ENCODE data around the gene SSRP1. TPM values are rescaled to one million over a fixed set of nuclear protein-coding genes. Genes with fewer than 3 reads are reported as not detected.

The SSRP1 gene
- total RNA-seq, 1 experiment from 2014 or later, result 158 TPM

DNA sequence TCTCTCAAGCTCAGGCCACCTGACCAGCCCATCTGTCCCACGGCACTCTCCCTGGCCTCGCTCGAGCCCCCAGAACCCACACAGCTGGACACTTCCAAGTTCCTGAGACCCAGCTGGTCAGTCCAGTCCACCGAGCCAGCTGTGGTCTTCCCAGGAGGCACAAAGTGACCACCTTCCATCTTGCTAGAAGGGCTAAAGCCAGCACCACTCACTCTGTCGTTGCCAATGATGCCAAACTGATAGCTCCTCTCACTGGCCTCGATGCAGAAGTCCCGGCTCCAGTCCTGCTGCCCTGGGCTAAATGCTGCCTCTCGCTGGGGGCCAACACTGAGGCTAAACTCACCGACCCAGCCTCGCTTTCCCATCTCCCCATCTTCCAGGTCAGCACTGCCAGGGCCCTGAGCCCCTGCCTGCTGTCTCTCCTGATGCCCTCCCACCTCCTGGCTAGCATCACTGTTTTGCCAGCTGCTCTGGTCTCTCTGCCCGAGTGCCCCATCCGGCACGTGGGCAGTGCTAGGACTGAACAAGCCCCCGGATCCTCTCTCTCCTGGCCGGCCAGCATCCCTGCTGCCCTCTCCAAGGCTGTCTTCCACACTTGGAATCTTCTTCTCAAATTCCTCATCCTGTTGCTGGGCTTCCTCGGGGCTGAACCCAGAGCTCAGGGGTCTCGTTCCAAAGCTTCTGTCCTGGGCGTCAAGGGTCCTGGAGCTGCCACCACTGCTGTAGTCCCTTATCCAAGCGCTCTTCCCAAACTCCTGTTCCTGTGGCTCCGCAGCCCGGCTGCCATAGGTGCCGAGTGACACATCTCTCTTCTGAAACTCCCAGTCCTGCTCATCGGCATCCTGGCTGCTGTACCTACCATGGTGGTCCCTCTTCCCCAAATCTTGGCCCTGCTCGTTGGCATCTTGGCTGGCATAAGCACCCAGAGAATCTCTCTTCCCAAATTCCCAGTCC, 26.3 kb downstream of the SSRP1 start:
- no peaks in the 10 kb centered on the region for H3K27me3 ChIP-seq (ENCODE audit: control insufficient read depth, insufficient read depth, low read length)
- H3K4me3 ChIP-seq (ENCODE audit: insufficient read depth, low read depth, low read length), result no peak overlapping the region
- no peak for DNase-seq
- H3K36me3 ChIP-seq (replicated peaks; ENCODE audit: control insufficient read depth, insufficient read depth, low read length), result peaks cover 35% of the 10 kb centered on the region

DNA sequence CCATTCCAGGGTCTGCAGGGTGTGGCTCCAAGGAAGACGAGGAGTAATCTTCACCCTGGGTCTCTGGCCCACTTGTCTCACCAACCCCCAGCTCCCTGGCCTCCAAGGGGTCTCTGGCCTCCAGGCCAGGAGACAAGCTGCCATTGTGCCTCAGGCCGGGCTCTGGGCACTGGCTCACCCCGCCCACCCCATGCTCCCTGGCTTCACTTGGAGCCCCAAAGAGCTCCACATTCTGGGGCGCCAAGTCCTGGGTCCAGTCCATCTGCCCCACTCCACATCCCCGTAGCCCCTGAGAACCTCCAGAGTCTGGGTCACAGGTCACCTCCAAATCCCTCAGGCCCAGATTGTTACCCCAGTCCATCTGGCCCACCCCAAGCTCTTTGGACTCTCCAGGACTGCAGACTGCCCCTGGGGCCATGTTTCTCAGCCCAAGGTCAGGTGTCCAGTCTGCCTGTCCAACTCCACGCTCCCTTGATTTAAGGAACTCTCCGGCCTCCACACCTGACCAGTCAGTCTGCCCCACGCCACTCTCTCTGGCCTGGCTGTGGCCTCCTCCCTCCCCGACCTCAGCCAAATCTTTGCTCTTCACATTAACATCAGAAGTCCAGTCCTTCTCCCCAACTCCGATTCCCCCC, 27.1 kb downstream of the SSRP1 start:
- no peak for DNase-seq
- H3K27me3 ChIP-seq (ENCODE audit: control insufficient read depth, insufficient read depth, low read length), result no peaks in the 10 kb centered on the region
- H3K4me3 ChIP-seq (ENCODE audit: insufficient read depth, low read depth, low read length), result no peak overlapping the region
- peaks cover 31% of the 10 kb centered on the region for H3K36me3 ChIP-seq (replicated peaks; ENCODE audit: control insufficient read depth, insufficient read depth, low read length)

DNA sequence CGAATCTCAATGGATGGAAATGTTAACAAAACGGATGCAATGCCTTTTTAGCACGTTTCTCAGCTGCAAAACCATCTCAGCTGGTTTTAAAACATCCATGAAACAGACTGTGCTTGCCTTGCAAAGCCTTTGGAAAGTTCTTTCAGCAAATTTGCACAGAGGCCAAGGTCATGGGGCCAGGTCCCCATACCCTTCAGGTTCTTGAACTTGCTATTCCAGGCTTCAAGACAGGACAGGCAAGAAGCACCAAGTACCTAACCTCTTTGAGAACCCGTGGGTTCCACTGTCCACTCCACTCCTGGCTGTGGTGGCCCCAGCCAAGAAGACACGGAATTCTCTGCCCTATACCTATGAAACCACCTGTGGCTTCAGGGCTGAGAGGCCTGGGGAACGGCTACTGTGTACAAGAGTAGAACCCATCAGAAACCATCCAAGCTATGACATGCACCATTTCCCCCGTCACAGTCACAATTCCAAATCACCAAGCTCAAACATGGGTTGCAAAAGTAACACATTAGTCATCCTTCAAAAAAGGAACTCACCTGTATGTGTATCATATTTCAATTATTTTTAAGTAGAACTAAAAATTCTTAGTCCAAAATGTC, 27.9 kb downstream of the SSRP1 start:
- H3K36me3 ChIP-seq (replicated peaks; ENCODE audit: control insufficient read depth, insufficient read depth, low read length), result peaks cover 32% of the 10 kb centered on the region
- DNase-seq, result no peak

DNA sequence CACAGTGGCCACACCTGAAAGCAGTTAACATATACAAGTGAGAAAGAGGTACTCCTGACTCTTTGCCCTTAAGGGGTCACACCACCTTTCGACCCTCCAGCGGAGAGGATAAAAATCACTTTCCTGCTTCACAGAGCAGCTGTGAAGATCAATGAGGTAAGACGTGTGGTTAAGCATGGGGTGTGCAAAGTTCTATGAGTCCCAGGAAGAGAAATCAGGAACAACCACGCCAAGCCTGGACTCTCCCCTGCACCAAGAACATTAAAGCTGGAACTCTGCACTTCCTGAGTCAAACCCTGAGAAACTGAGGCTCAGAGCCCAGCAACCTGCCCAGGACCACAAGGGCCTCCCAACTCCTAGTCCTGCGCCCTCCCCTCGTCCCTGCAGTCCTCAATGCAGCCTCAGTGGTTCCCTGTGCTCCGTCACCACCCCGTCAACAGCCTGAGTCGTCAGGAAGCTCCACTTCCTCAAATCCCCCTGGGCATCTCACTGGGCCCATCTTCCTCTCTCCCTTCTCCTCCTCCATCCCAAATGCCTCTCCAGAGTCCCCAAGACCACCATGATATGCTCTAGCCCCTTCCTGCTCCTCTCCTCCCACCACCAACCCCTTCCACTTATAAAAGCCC, 28.6 kb downstream of the SSRP1 start:
- no peaks in the 10 kb centered on the region for H3K27me3 ChIP-seq (ENCODE audit: control insufficient read depth, insufficient read depth, low read length)
- no peak overlapping the region for H3K4me3 ChIP-seq (ENCODE audit: insufficient read depth, low read depth, low read length)
- peaks cover 27% of the 10 kb centered on the region for H3K36me3 ChIP-seq (replicated peaks; ENCODE audit: control insufficient read depth, insufficient read depth, low read length)
- peak; percentile 34 for DNase-seq

More for the DNA sequence above, 27.9 kb downstream of the SSRP1 start:
- no peak overlapping the region for H3K4me3 ChIP-seq (ENCODE audit: insufficient read depth, low read depth, low read length)
- H3K27me3 ChIP-seq (ENCODE audit: control insufficient read depth, insufficient read depth, low read length), result no peaks in the 10 kb centered on the region

DNA sequence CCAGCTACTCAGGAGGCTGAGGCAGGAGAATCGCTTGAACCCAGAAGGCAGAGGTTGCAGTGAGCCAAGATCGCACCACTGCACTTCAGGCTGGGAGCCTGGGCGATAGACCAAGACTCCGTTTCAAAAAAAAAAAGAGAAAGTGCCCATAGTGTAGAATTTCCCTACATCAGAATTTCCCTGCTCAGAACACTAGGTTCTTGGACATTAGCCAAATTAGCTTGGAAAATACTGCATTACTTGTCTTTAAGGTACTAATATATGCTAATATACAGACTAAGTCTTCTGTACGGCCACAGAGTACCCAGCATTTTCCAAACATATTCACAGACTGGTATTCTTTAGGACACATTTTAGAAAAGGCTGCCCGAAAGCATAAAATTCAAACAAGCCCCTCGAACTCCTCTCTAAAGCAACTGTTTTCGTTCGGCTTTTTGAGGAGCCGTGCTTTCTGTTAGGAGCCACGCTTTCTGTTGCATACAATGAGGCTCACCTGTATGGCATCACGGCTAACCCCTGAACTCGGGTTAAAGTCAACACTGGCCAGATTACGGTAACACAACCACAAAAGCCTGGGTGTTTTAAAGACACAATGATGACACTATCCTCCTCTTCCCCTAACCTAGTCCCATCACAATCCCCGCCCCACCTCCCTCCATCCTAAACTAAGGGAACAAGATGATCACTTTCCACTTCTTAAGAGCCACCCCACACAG, 29.4 kb downstream of the SSRP1 start:
- peak; percentile 31 for DNase-seq
- H3K27me3 ChIP-seq (ENCODE audit: control insufficient read depth, insufficient read depth, low read length), result no peaks in the 10 kb centered on the region
- no peak overlapping the region for H3K4me3 ChIP-seq (ENCODE audit: insufficient read depth, low read depth, low read length)
- peaks cover 32% of the 10 kb centered on the region for H3K36me3 ChIP-seq (replicated peaks; ENCODE audit: control insufficient read depth, insufficient read depth, low read length)

DNA sequence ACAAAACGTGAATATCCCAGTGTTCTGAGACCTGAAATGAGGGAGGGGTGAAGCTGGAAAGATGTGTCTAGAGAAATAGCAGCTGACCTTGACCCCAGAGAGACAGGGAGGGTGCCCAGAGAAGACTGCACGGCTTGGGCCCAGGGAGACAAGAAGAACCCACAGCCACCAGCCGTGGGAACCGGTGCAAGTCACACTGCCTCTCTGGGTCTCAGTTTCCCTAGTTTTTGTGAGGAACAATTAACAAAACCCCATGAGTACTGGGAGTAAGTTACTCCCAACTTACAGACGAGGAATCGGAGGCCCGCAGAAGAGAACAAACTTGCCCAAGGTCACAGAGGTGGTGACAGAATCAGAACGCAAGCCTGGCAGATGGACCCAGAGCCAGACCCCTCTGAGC, 30.2 kb downstream of the SSRP1 start:
- Histone ChIP-seq H3K36me3 (replicated peaks; ENCODE audit: control insufficient read depth, insufficient read depth, low read length) (peaks cover 40% of the 10 kb centered on the region), H3K4me3 (ENCODE audit: insufficient read depth, low read depth, low read length) (no peak overlapping the region), H3K27me3 (ENCODE audit: control insufficient read depth, insufficient read depth, low read length) (no peaks in the 10 kb centered on the region)
- peak; percentile 5 for DNase-seq

DNA sequence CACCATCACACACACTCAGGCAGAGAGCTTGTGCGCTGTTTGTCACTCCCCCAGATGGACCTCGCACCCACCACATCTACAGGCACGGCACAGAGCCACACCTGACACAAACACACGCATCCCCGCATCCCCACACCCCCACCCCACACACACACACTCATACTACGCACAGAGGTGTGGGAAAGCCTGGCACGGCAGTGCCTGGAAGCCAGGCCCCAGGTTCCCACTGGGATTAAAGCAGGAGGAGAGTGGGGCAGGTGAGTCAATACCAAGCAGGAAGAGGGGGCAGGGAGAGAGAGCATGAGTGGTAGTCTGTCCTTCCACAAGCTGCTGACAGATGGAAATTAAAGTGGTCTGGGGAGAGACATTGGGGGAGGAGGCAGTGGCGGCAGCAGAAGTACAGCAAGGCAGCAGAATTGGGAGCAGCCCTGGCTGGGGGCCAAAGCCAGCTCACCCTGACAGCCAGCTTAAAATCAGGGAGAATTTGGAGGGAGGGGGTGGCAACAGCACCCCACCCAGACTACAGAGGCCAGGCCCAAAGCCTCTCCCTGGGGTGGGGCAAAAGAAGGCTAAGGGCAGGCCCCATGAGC, 31.6 kb downstream of the SSRP1 start:
- peak; percentile 20 for DNase-seq
- Histone ChIP-seq H3K27me3 (ENCODE audit: control insufficient read depth, insufficient read depth, low read length) (no peaks in the 10 kb centered on the region), H3K36me3 (replicated peaks; ENCODE audit: control insufficient read depth, insufficient read depth, low read length) (peaks cover 41% of the 10 kb centered on the region), H3K4me3 (ENCODE audit: insufficient read depth, low read depth, low read length) (no peak overlapping the region)

DNA sequence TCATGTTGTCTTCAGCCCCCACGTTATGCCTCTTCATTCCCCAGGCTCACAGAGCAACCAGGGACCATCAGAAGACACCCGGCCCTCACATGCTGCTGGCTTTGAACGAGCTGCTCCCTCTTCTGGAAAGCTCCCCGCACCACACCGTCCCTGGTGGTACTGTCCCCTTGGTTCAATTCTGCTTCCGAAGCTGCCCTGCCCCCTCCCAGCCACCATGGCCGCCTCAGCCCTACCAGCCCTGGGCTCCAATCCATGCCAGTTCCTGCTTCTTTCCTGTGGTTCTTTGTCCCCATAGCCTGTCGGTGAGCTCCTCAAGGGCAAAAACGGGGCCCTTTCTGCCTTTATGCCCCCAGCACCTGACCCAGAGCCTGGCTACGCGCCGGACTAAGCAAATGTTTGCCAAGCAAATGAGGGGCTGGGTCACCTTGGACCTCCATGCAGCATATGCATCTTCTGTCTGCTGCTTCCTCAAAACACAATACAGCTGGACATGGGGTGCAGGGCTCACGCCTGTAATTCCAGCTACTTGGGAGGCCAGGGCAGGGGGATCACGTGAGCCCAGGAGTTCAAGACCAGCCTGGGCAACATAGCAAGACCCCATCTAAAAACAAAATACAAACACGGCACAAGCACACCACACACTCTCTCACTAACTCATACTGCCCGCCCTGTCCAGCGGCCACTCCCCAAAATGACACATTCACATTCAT, 32.3 kb downstream of the SSRP1 start:
- H3K36me3 ChIP-seq (replicated peaks; ENCODE audit: control insufficient read depth, insufficient read depth, low read length), result peaks cover 41% of the 10 kb centered on the region
- H3K4me3 ChIP-seq (ENCODE audit: insufficient read depth, low read depth, low read length), result no peak overlapping the region
- no peaks in the 10 kb centered on the region for H3K27me3 ChIP-seq (ENCODE audit: control insufficient read depth, insufficient read depth, low read length)
- DNase-seq, result peak; percentile 80

DNA sequence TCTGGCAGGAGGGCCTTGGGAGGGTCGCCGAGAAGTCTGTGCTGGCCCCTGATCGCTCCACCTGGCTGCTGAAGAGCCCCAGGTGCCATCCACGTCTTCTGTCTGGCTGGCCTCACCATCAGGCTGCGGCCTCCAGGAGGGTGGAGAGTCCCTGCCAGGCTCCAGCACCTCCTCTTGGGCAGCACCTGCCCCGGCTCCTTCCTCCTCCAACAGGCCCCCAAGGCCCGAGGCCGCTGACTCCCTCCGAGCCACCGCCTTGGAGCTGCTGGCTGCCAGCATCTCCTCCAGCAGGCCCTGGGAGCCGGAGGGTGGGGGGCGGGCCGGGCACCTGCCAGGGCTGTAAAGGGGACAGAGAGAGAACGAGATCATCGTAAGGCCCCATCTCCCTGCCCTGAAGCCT, 33.2 kb downstream of the SSRP1 start:
- H3K27me3 ChIP-seq (ENCODE audit: control insufficient read depth, insufficient read depth, low read length), result no peaks in the 10 kb centered on the region
- H3K36me3 ChIP-seq (replicated peaks; ENCODE audit: control insufficient read depth, insufficient read depth, low read length), result peaks cover 39% of the 10 kb centered on the region
- H3K4me3 ChIP-seq (ENCODE audit: insufficient read depth, low read depth, low read length), result no peak overlapping the region
- peak; percentile 28 for DNase-seq

DNA sequence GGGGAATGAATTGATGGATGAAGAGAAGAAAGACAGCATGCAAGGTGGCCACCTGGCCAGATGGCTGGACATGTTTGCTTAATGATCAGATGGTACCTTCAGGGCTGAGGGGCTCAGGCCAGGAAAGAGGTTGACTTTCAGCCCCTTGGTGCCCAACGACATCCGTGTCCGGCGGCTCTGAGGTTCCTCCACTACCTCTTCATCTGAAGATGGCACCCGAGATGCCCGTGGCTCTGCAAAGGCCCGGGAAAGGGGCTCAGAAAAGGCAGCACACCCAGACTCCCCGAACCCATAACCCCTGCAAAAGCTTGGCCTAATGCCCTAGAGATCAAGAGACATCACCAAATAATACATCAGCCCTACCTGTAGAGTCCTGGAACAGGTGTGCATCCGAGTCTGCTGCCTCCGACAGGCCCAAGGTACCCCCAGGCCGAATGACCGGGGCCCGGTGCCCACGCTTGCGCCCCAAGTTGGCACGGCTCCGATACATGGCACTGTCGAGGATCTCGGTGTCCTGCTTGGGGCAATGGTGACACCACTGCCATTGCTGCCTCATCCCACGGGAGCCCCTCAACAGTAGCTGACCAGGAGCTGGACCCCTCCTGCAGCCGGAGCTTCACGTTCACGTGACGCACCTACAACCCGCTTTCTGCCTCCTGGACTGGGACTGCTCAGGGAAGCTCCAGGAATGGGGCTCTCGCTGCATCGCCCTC, 33.8 kb downstream of the SSRP1 start:
- peaks cover 39% of the 10 kb centered on the region for H3K36me3 ChIP-seq (replicated peaks; ENCODE audit: control insufficient read depth, insufficient read depth, low read length)
- no peaks in the 10 kb centered on the region for H3K27me3 ChIP-seq (ENCODE audit: control insufficient read depth, insufficient read depth, low read length)
- no peak overlapping the region for H3K4me3 ChIP-seq (ENCODE audit: insufficient read depth, low read depth, low read length)
- peak; percentile 35 for DNase-seq

DNA sequence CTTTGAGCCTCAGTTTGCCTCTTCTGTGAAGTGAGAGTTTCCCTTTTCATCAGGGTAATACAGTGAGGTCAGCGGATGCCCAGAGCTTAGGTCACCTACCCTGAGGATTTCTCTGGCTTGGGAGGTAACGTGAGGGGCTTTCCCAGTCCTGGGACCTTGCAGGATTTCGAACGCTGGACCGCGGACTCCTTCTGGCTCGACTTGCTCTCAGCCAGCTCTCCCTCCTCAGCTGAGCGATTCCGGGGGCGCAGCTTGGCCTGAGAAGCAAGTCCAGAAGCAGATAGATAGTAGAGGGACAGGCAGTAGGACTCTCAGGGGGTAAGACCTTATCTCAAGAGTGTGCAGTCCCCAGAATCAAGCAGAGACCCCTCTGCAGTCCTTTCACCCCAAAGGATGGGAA, 34.9 kb downstream of the SSRP1 start:
- no peak for DNase-seq

DNA sequence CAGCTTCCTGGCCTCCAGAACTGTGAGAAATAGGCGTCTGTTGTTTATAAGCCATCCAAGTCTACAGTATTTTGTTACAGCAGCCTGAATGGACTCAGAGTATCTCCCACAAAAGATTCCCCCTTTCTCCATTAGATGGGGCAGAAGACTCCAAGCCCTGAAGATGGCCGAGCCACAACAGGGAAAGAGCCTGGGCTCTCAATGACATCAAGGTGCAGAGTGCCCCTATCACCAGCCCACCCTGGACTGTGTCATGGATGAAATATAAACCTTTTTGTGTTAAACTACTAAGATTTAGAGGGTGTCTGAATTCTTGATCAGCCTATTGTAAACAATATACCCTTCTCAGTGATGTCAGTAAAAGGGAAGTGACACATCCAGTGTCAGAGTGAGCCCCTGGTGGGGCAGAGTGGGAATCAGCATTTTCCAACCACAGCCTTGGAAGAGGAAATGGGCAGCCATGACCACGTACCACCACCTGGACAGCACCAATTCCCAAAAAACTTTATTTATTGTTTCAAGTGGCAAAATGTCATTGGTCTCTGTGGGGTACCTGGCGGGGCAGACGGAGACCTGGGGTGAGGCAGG, 36.4 kb downstream of the SSRP1 start:
- H3K4me3 ChIP-seq (ENCODE audit: insufficient read depth, low read depth, low read length), result no peak overlapping the region
- no peaks in the 10 kb centered on the region for H3K27me3 ChIP-seq (ENCODE audit: control insufficient read depth, insufficient read depth, low read length)
- peak; percentile 31 for DNase-seq
- H3K36me3 ChIP-seq (replicated peaks; ENCODE audit: control insufficient read depth, insufficient read depth, low read length), result peaks cover 38% of the 10 kb centered on the region

More for the DNA sequence above, 34.9 kb downstream of the SSRP1 start:
- Histone ChIP-seq H3K4me3 (ENCODE audit: insufficient read depth, low read depth, low read length) (no peak overlapping the region), H3K36me3 (replicated peaks; ENCODE audit: control insufficient read depth, insufficient read depth, low read length) (peaks cover 39% of the 10 kb centered on the region), H3K27me3 (ENCODE audit: control insufficient read depth, insufficient read depth, low read length) (no peaks in the 10 kb centered on the region)

Data from H7 (cell line).